Activated B cell treated with CpG ODN at 0.5 μM for 24 hours (primary cell): ENCODE data around the gene PRSS16. TPM values are rescaled to one million over a fixed set of nuclear protein-coding genes. Genes with fewer than 3 reads are reported as not detected.

Experiments used
- ATAC-seq: fragments of 200-7000 bp; cut with Tn5 transposase; one replicate; pipeline ENCODE4 v1.10.0; 2021; ENCODE audit warnings: low read depth, mild to moderate bottlenecking, moderate library complexity
- CTCF ChIA-PET: fragments of 350-600 bp; sonication (Branson Sonifier 250); formaldehyde crosslinking; loops from one replicate; lab custom pipeline; 2021; ENCODE audit warnings: antibody characterized with exemption; lab: Charles Lee
- POLR2A ChIA-PET: fragments of 350-600 bp; sonication (Branson Sonifier 250); formaldehyde crosslinking; loops from one replicate; lab custom pipeline; 2021; ENCODE audit warnings: antibody characterized with exemption; lab: Charles Lee
- DNase-seq: peaks from one replicate; pipeline ENCODE4 v3.0.0; 2022
- H3K27ac Mint-ChIP-seq: one replicate; pipeline ENCODE4 v1.8.0; 2020; ENCODE audit warnings: mixed read lengths
- H3K27me3 Mint-ChIP-seq: one replicate; pipeline ENCODE4 v1.8.0; 2021; ENCODE audit warnings: mixed read lengths
- H3K36me3 Mint-ChIP-seq: one replicate; pipeline ENCODE4 v1.8.0; 2021; ENCODE audit warnings: low read depth, mixed read lengths
- H3K4me1 Mint-ChIP-seq: one replicate; pipeline ENCODE4 v1.8.0; 2021; ENCODE audit warnings: mixed read lengths
- H3K4me3 Mint-ChIP-seq: one replicate; pipeline ENCODE4 v1.8.0; 2020; ENCODE audit warnings: mild to moderate bottlenecking, mixed read lengths
- H3K9me3 Mint-ChIP-seq: one replicate; pipeline ENCODE4 v1.8.0; 2020; ENCODE audit warnings: mixed read lengths
- intact Hi-C: fragments of 100-400 bp; cut with micrococcal nuclease; formaldehyde crosslinking; loops from one replicate; pipeline ENCODE4 v1.15.1; 2024
- total RNA-seq: library from RNA; stranded (reverse); gene quantifications from 2 replicates; pipeline ENCODE4 v1.2.3, GENCODE V29; 2022
- TF ChIP-seq, protein P1 (sequence below): fragments of 200-600 bp; IDR thresholded peaks from one replicate; pipeline ENCODE4 v1.8.0; 2022; ENCODE audit warnings: antibody characterized with exemption, mild to moderate bottlenecking

Gene PRSS16
- total RNA-seq, 1 donor from 2014 or later, result 0.91 TPM

DNA sequence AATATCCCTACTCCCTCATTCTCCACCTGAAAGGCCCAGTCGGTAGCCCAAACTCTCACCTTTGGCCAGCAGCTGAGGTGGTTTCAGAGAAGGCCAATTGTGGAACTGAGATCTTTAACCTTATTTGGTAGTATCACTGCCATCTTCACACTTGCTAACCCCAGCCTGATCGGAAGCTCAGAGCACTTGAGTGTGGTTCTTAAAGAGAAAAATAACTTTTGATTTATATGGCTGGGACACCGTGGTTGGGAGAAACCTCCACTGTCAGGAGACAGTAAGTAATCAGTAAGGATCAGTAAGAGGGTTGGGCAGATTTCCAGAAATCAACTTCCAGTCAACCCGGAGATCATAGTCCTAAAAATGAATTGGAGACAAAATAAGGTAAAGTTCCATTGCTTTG is 22.8 kb upstream of the PRSS16 start:
- Mint-ChIP-seq H3K36me3 (no peaks in the 10 kb centered on the region), H3K4me3 (no peak overlapping the region), H3K9me3 (peaks cover 3% of the 10 kb centered on the region), H3K27ac (no peak overlapping the region), H3K27me3 (peaks cover 55% of the 10 kb centered on the region), H3K4me1 (no peaks in the 10 kb centered on the region)
- TF ChIP-seq, protein P1, sequence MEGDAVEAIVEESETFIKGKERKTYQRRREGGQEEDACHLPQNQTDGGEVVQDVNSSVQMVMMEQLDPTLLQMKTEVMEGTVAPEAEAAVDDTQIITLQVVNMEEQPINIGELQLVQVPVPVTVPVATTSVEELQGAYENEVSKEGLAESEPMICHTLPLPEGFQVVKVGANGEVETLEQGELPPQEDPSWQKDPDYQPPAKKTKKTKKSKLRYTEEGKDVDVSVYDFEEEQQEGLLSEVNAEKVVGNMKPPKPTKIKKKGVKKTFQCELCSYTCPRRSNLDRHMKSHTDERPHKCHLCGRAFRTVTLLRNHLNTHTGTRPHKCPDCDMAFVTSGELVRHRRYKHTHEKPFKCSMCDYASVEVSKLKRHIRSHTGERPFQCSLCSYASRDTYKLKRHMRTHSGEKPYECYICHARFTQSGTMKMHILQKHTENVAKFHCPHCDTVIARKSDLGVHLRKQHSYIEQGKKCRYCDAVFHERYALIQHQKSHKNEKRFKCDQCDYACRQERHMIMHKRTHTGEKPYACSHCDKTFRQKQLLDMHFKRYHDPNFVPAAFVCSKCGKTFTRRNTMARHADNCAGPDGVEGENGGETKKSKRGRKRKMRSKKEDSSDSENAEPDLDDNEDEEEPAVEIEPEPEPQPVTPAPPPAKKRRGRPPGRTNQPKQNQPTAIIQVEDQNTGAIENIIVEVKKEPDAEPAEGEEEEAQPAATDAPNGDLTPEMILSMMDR, result no peak
- ATAC-seq, result no peak
- intact Hi-C loops, result no loop called here
- DNase-seq, result no peak
- ChIA-PET CTCF (no interaction called here), POLR2A (no interaction called here)

- DNase-seq, result no peak
- H3K4me3 Mint-ChIP-seq, result no peak overlapping the region
- no peaks in the 10 kb centered on the region for H3K4me1 Mint-ChIP-seq
- H3K9me3 Mint-ChIP-seq, result peaks cover 5% of the 10 kb centered on the region
- ChIA-PET CTCF (no interaction called here), POLR2A (no interaction called here)
- H3K36me3 Mint-ChIP-seq, result no peaks in the 10 kb centered on the region
- intact Hi-C loops, result no loop called here
- TF ChIP-seq, protein P1, result no peak
- peaks cover 61% of the 10 kb centered on the region for H3K27me3 Mint-ChIP-seq
- H3K27ac Mint-ChIP-seq, result no peak overlapping the region
- no peak for ATAC-seq
These were observed 18.5 kb upstream of the PRSS16 start for GRCh38 chr6:27228963-27229477.

GRCh38 chr6:27230758-27231111 is 16.8 kb upstream of the PRSS16 start:
- DNase-seq (no peak), ATAC-seq (no peak)
- H3K27me3 Mint-ChIP-seq, result peaks cover 56% of the 10 kb centered on the region
- H3K9me3 Mint-ChIP-seq, result peaks cover 5% of the 10 kb centered on the region
- TF ChIP-seq, protein P1, result no peak
- no peaks in the 10 kb centered on the region for H3K36me3 Mint-ChIP-seq
- H3K27ac Mint-ChIP-seq, result no peak overlapping the region
- ChIA-PET CTCF (no interaction called here), POLR2A (no interaction called here)
- peaks cover 5% of the 10 kb centered on the region for H3K4me1 Mint-ChIP-seq
- no peak overlapping the region for H3K4me3 Mint-ChIP-seq
- intact Hi-C loops, result no loop called here

GRCh38 chr6:27234576-27234975 is 12.9 kb upstream of the PRSS16 start:
- ATAC-seq, result no peak
- Mint-ChIP-seq H3K9me3 (peaks cover 11% of the 10 kb centered on the region), H3K36me3 (no peaks in the 10 kb centered on the region), H3K4me3 (no peak overlapping the region), H3K27ac (no peak overlapping the region), H3K27me3 (peaks cover 62% of the 10 kb centered on the region), H3K4me1 (peaks cover 13% of the 10 kb centered on the region)
- ChIA-PET CTCF (no interaction called here), POLR2A (interaction anchor here (0.7 kb wide), 1 partner anchor 531 kb away, joined by 3 read pairs; no protein-coding TSS in a partner anchor)
- TF ChIP-seq, protein P1, result no peak
- no peak for DNase-seq
- intact Hi-C loops, result no loop called here

DNA sequence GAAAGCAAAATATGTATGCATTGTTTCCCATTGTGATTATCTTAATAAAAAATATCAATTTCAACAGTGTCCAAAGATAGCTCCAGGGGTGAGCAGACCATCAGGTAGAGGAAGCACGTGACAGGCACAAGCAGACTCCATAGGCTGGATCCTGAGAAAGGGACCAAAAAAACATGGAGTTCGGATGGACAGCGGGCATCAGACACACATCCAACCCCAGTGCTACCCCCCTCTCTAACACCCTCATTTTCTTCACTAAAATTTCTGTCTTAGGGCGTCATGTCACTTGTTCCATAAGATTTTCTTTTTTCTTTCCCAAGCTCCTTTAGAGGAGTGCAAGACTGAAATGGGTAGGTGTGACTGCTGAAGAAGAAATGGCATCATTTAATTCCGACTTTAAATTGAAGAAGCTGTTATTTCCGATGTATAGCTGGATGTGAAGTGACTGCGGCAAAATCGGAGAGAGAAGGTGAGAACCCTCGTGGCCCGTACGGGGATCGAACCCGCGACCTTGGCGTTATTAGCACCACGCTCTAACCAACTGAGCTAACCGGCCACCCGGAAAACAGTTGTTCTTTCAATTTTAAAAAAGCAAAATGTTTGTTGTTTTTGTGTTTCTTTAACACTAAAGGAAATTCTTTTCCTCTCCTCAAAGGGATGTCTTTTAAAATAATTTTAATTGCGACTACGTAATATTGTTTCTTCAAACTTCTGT is 10.3 kb upstream of the PRSS16 start:
- H3K27me3 Mint-ChIP-seq, result peaks cover 62% of the 10 kb centered on the region
- H3K4me1 Mint-ChIP-seq, result peaks cover 13% of the 10 kb centered on the region
- DNase-seq, result no peak
- H3K36me3 Mint-ChIP-seq, result no peaks in the 10 kb centered on the region
- H3K27ac Mint-ChIP-seq, result peak overlapping the region; percentile 3
- peaks cover 8% of the 10 kb centered on the region for H3K9me3 Mint-ChIP-seq
- intact Hi-C loops, result loop anchor here (5.0 kb wide), 2 partner anchors 45 to 60 kb away; no protein-coding TSS in a partner anchor
- ATAC-seq, result no peak
- H3K4me3 Mint-ChIP-seq, result peak overlapping the region; percentile 7
- TF ChIP-seq, protein P1, result no peak
- CTCF ChIA-PET, result no interaction called here
- POLR2A ChIA-PET, result no interaction called here
